ENCODE results near the gene SPRY4. TPM values are rescaled to one million over a fixed set of nuclear protein-coding genes. Genes with fewer than 3 reads are reported as not detected.

SPRY4 gene
- total and polyA plus RNA-seq, 2 of the 13 experiments (the other 11 are each of a cell fraction or from before 2014, with no cell fraction given): 8.9 to 17.8 TPM

GRCh38 chr5:142356716-142357468 lies 32.1 kb upstream of the SPRY4 start (continued):
- TF ChIP-seq, protein P1, sequence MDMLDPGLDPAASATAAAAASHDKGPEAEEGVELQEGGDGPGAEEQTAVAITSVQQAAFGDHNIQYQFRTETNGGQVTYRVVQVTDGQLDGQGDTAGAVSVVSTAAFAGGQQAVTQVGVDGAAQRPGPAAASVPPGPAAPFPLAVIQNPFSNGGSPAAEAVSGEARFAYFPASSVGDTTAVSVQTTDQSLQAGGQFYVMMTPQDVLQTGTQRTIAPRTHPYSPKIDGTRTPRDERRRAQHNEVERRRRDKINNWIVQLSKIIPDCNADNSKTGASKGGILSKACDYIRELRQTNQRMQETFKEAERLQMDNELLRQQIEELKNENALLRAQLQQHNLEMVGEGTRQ (IDR thresholded peaks at IDR 0.05; ENCODE audit: low read depth, low read length): no peak
- TF ChIP-seq, protein P1 (CRISPR knock-in tag; IDR thresholded peaks at IDR 0.05; ENCODE audit: borderline replicate concordance): no peak
- TF ChIP-seq ZNF788 (CRISPR knock-in tag; IDR thresholded peaks at IDR 0.05; ENCODE audit: borderline replicate concordance) (peak; percentile 42; the same call in 1 of the 2 replicates), LCORL (IDR thresholded peaks at IDR 0.05) (no peak), LCORL (CRISPR knock-in tag; IDR thresholded peaks at IDR 0.05) (peak; percentile 87), CBX5 (CRISPR knock-in tag; IDR thresholded peaks at IDR 0.05; ENCODE audit: borderline replicate concordance) (peak; percentile 18; the same call in 1 of the 2 replicates), MAF1 (CRISPR knock-in tag; IDR thresholded peaks at IDR 0.05; ENCODE audit: borderline replicate concordance) (peak; percentile 42; the same call in 1 of the 2 replicates), NFKB2 (CRISPR knock-in tag; IDR thresholded peaks at IDR 0.05; ENCODE audit: borderline replicate concordance) (peak; percentile 71; the same call in 1 of the 2 replicates), NBN (conservative IDR thresholded peaks at IDR 0.05) (no peak), ZNF235 (CRISPR knock-in tag; IDR thresholded peaks at IDR 0.05; ENCODE audit: borderline replicate concordance) (peak; percentile 50; the same call in 1 of the 2 replicates), MXD4 (CRISPR knock-in tag; IDR thresholded peaks at IDR 0.05) (no peak), KMT2B (CRISPR knock-in tag; IDR thresholded peaks at IDR 0.05) (peak; percentile 18; the same call in 1 of the 2 replicates), NCOA1 (CRISPR knock-in tag; IDR thresholded peaks at IDR 0.05) (peak; percentile 44; the same call in 1 of the 2 replicates), ZNF619 (CRISPR knock-in tag; IDR thresholded peaks at IDR 0.05) (no peak), ZNF747 (CRISPR knock-in tag; IDR thresholded peaks at IDR 0.05; ENCODE audit: borderline replicate concordance) (0 out of 2 replicates have a peak, but pooled peaks have one; percentile 57), IKZF5 (CRISPR knock-in tag; IDR thresholded peaks at IDR 0.05) (peak; percentile 56), FOSL2 (CRISPR knock-in tag; IDR thresholded peaks at IDR 0.05) (peak; percentile 66), NFYB (CRISPR knock-in tag; IDR thresholded peaks at IDR 0.05) (peak; percentile 32; the same call in 1 of the 2 replicates), TFDP1 (CRISPR knock-in tag; IDR thresholded peaks at IDR 0.05; ENCODE audit: borderline replicate concordance) (peak; percentile 24; the same call in 1 of the 2 replicates), ZNF709 (CRISPR knock-in tag; IDR thresholded peaks at IDR 0.05) (peak; percentile 47; the same call in 1 of the 2 replicates), KDM3A (CRISPR knock-in tag; IDR thresholded peaks at IDR 0.05; ENCODE audit: low read depth) (peak; percentile 23; the same call in 1 of the 2 replicates), SP1 (IDR thresholded peaks at IDR 0.05) (no peak), SP1 (CRISPR knock-in tag; IDR thresholded peaks at IDR 0.05) (peak; percentile 67)
- TF ChIP-seq, protein P2, sequence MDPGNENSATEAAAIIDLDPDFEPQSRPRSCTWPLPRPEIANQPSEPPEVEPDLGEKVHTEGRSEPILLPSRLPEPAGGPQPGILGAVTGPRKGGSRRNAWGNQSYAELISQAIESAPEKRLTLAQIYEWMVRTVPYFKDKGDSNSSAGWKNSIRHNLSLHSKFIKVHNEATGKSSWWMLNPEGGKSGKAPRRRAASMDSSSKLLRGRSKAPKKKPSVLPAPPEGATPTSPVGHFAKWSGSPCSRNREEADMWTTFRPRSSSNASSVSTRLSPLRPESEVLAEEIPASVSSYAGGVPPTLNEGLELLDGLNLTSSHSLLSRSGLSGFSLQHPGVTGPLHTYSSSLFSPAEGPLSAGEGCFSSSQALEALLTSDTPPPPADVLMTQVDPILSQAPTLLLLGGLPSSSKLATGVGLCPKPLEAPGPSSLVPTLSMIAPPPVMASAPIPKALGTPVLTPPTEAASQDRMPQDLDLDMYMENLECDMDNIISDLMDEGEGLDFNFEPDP (CRISPR knock-in tag; conservative IDR thresholded peaks at IDR 0.05): 0 out of 2 replicates have a peak, but pooled peaks have one; percentile 64

Measured in HepG2 (cell line).